ENCODE results near the gene CAMK1.

Gene CAMK1

GRCh38 chr3:9769426-9770275 is at the start of gene CAMK1:
CAMK1 (minus strand) TSS chr3:9769947; CDS start chr3:9767749, 2,198 bp downstream.
- DNase-seq (ENCODE audit: low read depth) = no peak

GRCh38 chr3:9818666-9819335 is 49.1 kb upstream of the CAMK1 start:
- no peak for DNase-seq (ENCODE audit: low read depth)

GRCh38 chr3:9817436-9817835 is 47.7 kb upstream of the CAMK1 start:
- DNase-seq (ENCODE audit: low read depth) = no peak

- no peak for DNase-seq (ENCODE audit: low read depth)
These were observed 46.2 kb upstream of the CAMK1 start for GRCh38 chr3:9815986-9816385.

DNA sequence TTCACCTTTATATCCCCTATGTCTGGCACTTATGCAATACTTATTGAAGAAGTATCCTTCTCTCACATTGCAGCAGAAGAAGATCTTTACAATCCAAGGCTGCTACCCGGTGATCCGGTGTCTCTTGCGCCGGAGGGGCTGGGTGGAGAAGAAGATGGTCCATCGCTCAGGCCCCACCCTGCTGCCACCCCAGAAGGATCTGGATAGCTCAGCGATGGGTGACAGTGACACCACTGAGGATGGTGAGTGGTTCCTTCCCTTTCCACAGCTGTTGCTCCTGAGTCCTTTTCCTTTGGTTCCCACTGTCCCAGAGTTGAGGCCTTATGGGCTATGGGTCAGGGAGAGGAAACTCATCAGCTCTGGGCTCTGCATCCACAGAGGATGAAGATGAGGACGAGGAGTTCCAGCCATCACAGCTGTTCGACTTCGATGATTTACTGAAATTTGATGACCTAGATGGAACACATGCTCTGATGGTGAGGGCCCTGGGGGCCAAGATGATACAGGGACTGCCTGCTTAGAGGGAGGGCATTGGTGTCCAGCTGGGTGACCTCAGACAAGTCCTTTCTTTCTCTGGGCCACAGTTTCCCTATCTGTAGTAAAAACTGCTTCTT is 43.2 kb upstream of the CAMK1 start:
- DNase-seq (ENCODE audit: low read depth) = no peak

GRCh38 chr3:9810846-9811245 is 41.1 kb upstream of the CAMK1 start:
- no peak for DNase-seq (ENCODE audit: low read depth)

- DNase-seq (ENCODE audit: low read depth) = no peak
These were observed 40.7 kb upstream of the CAMK1 start for GRCh38 chr3:9810433-9810770.

DNA sequence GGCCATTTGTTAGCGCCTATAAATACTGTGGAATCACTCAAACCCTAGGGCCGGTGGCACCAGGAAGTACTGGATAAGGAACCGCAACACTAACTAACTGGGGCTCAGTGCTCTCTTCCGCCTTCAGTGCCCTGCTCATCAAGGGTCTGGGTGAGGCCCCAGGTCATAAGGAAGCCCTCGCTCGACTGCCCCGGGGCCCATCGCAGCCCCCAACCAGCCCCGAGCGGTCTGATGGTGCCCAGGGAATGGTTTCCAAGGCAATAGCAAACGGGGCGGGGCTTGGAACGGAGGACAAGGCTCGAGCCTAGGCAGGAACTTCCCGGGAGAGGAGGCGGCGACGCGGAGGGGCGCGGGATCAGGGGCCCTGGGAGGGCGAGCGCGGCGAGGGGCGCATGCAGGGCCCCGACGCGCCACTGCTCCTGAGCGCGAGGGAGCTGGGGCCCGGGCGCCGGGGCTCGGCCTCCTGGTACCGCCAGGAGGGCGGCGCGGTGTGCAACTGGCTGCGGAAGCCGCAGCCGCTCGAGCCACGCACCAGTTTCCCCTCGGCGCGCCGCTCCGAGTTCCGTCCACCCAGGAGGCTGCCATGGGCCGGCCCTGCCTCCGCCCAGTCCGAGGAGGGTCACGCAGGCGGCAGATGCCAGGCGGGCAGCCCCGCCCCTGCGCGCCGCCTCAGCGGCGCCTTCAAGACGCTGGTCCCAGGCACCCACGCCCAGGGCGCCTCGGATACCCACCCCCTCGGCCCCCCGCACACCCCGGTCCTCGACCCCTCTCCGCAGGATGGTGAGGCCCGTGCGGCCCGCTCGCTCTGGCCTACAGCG is 40.1 kb upstream of the CAMK1 start, which contains the start of gene TTLL3:
Gene TTLL3, plus strand, starts transcription at position 648 of the 818 bp plus-strand sequence. CDS start 400 bp downstream, outside the sequence.
- no peak for DNase-seq (ENCODE audit: low read depth)

- DNase-seq (ENCODE audit: low read depth) = no peak
These were observed 39.5 kb upstream of the CAMK1 start for GRCh38 chr3:9809239-9809614.

DNA sequence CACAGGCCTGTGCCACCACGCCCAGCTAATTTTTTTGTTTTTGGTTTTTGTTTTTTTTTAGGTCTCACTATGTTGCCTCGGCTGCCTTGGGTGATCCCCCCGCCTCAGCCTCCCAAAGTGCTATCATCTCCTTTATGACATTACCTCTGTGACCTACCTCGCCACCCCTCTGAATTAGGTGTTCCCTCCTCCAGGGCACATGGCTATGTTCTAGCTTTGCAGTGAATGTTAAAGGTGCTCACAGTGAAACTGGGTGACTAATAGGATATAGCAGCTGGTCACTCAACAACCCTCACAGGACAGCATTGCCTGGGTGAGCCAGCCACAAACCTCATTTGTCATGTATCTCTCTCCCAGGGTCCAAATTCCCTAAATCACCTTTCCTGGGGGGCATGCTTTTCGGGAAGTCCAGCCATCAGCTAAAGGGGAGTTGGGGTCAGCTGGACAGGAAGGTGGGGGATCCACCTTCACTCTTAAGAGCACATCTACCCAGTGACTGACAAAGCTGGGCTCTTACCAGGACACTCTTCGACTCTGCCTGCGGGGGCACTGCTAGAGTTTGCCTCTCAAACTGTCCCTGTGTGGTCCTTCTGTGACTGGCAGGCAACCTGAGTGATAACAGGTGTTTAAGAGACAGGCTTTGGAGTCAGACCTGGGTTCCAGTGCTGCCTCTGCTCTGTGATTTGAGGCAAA is 38.7 kb upstream of the CAMK1 start:
- peak; percentile 20 for DNase-seq (ENCODE audit: low read depth)

GRCh38 chr3:9807981-9808344 is 38.2 kb upstream of the CAMK1 start:
- DNase-seq (ENCODE audit: low read depth) = no peak

DNA sequence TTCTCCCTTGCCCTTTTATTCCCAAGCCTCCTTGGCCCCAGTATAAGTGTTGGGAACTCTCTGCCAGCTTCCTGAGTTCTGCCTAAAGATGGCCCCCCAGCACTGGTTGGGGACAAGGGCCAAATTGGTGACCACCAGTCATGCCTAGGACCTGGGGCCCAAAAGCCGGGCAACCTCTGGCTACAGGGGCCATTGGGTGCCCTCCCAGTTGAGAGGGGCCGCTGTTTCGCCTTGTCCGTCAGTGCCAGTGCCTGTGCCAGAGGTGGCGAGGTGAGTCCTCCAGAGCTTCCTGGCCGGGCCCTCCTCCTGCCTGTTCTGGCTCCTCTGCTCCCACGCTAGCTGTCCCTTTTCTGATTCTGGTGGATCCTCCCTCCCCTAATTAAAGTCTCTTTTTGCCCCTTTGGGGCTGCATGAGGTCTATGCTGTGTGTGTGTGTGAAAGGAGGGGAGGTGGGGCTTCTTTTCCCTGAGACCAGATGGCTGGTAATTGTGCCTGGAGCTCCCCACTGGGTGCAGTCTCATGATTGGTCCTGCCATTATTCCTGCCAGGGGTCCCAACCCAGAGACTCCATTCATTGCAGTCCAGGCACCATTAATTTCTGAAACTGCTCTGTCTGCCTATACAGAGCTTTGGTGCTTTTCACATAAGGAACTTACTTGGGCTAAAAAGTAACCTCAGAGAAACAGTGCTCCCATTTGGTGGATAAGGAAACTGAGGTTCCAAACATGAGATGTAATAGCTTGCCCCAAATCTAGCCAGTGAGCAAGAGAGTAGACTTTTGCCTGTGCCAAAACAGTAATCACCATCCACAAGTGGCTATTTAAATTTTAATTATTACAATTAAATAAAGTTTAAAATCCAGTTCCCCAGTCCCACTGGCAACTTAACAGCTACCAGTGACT is 37.2 kb upstream of the CAMK1 start:
- DNase-seq (ENCODE audit: low read depth) = no peak

GRCh38 chr3:9806137-9806536 is 36.4 kb upstream of the CAMK1 start:
- no peak for DNase-seq (ENCODE audit: low read depth)

DNA sequence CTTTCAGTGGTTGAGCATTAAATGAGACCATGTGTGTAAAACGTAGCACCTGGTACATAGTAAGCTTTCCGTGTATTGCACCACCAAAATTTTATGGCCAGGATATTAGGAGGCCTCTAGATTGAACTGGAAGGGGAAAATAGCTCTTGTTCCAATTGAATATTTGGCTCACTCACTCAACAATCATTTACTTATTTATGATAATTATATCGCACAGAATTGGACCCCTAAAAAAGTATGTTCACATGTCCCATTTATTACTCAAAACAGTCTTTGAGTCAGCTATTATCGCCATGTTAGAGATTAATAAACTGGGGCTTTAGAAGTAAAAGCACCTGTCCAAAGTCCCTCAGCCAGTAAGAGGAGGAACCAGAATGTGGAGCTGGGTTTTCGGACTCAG is 35.2 kb upstream of the CAMK1 start:
- no peak for DNase-seq (ENCODE audit: low read depth)

DNA sequence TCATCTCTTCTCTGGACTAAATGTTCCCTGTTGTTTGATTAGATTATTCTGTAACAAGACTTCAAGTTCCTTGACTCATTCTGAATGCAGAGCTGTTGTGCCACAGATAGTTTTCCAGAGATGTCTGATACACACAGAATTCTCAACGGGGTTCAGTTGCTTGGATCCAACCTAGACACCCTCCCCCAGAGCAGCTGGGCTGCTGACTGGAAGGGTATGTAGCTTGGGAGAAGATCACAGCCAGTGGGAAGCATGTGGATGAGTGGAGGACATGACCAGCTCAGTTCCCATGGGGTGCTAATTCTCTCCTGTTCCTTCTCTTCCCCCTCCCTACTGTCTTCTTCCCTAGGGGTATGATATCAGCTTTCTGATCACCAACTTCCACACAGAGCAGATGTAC is 33.7 kb upstream of the CAMK1 start:
- no peak for DNase-seq (ENCODE audit: low read depth)

- DNase-seq (ENCODE audit: low read depth) = no peak
These were observed 30.8 kb upstream of the CAMK1 start for GRCh38 chr3:9800529-9800928.

- DNase-seq (ENCODE audit: low read depth) = no peak
These were observed 27.6 kb upstream of the CAMK1 start for GRCh38 chr3:9797196-9797945.

GRCh38 chr3:9795207-9795606 is 25.5 kb upstream of the CAMK1 start:
- no peak for DNase-seq (ENCODE audit: low read depth)

DNA sequence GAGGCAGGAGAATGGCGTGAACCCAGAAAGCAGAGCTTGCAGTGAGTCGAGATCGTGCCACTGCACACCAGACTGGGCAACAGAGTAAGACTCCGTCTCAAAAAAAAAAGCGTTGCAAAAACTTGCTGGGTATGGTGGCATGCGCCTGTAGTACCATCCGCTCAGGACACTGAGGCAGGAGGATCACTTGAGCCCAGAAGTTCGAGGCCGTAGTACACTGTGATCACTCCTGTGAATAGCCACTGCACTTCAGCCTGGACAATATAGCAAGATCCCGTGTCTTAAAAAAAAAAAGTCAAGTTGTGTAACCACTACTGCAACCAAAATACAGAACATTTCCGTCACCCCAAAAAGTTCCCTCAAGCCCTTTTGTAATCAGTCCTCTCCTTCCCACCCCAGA is 24.7 kb upstream of the CAMK1 start:
- DNase-seq (ENCODE audit: low read depth) = no peak
